MCF 10A (cell line): Measurements from ENCODE around the gene CCDC106. TPM values are rescaled to one million over a fixed set of nuclear protein-coding genes. Genes with fewer than 3 reads are reported as not detected.

Experiments
- BruUV-seq: library from RNA; stranded (reverse); fragments of 400-500 nt; replicated peaks from 2 replicates; lab custom pipeline; 2021; lab: Mats Ljungman, UMichigan
- CTCF ChIA-PET: fragments of 300-600 bp; sonication (Branson Sonifier 250); formaldehyde crosslinking; extraction: SDS; loops from one replicate; lab custom pipeline; 2021; ENCODE audit warnings: antibody characterized with exemption, inconsistent platforms; lab: Yijun Ruan, JAX
- POLR2A ChIA-PET: fragments of 300-600, 350-650 bp; sonication (Branson Sonifier 250); formaldehyde crosslinking; extraction: SDS; loops from one replicate; lab custom pipeline; 2020; ENCODE audit warnings: antibody characterized with exemption, inconsistent platforms; lab: Yijun Ruan, JAX
- DNase-seq: peaks from one replicate; pipeline ENCODE4 v3.0.0-alpha.2; 2018; ENCODE audit not compliant: unreplicated experiment
- H3K27ac Mint-ChIP-seq: one replicate; pipeline ENCODE4 v1.8.0; 2022; ENCODE audit warnings: mild to moderate bottlenecking, low read depth, mixed read lengths; ENCODE audit not compliant: unreplicated experiment
- H3K27me3 Mint-ChIP-seq: one replicate; pipeline ENCODE4 v1.8.0; 2022; ENCODE audit warnings: mixed read lengths; ENCODE audit not compliant: insufficient read depth, unreplicated experiment
- H3K36me3 Mint-ChIP-seq: one replicate; pipeline ENCODE4 v1.8.0; 2022; ENCODE audit warnings: mild to moderate bottlenecking, moderate library complexity, mixed read lengths; ENCODE audit not compliant: insufficient read depth, unreplicated experiment
- H3K4me1 Mint-ChIP-seq: one replicate; pipeline ENCODE4 v1.8.0; 2022; ENCODE audit warnings: mixed read lengths; ENCODE audit not compliant: insufficient read depth, unreplicated experiment
- H3K4me3 Mint-ChIP-seq: one replicate; pipeline ENCODE4 v1.8.0; 2022; ENCODE audit warnings: mild to moderate bottlenecking, moderate library complexity, mixed read lengths; ENCODE audit not compliant: unreplicated experiment
- H3K9me3 Mint-ChIP-seq: one replicate; pipeline ENCODE4 v1.8.0; 2022; ENCODE audit warnings: mixed read lengths; ENCODE audit not compliant: unreplicated experiment
- intact Hi-C: fragments of 100-400 bp; cut with micrococcal nuclease; formaldehyde crosslinking; loops from 2 replicates; pipeline ENCODE4 v1.14.1; 2022
- total RNA-seq: library from RNA; stranded (reverse); gene quantifications from 2 replicates; pipeline ENCODE4 v1.2.3, GENCODE V29; 2022
- TF ChIP-seq, protein P1 (sequence below): fragments of 200-600 bp; IDR thresholded peaks from one replicate; pipeline ENCODE4 v1.8.0; 2022; ENCODE audit warnings: antibody characterized with exemption, mild to moderate bottlenecking; ENCODE audit not compliant: unreplicated experiment

CCDC106 gene
- total RNA-seq, 1 experiment from 2014 or later = 2.5 TPM

DNA sequence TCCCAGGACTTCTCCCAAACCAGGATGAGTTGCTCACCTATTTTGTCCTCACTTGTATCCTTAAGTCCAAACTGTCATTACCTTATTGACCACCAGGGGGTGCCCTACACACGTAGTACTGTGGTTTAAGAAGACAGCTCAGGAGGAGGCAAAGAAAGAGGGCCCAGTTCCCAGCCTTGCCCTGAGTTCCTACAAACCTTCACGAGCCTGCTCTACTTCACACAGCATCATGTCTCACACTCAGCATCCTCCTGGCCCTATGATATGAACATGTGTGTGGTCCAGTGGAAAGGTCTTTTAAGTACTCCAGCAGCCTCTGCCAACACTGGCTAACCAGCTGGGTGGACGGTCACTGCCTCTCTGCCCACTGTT, 15.6 kb upstream of the CCDC106 start:
- DNase-seq = peak; percentile 96
- CTCF ChIA-PET = interaction anchor here (0.6 to 6.7 kb wide), 28 partner anchors 9 to 1186 kb away, joined by 3 to 122 read pairs (median 4); partner anchors contain the start of genes CCDC106, DNAAF3, U2AF2 and ZNF865
- POLR2A ChIA-PET = interaction anchor here (0.6 to 3.1 kb wide), 15 partner anchors 10 to 491 kb away, joined by 3 to 25 read pairs (median 4); partner anchors contain the start of genes CCDC106, FIZ1, TMEM238 and U2AF2
- H3K27ac Mint-ChIP-seq = no peak overlapping the region
- no peaks in the 10 kb centered on the region for H3K9me3 Mint-ChIP-seq
- BruUV-seq = no TSS peak
- H3K4me1 Mint-ChIP-seq = peaks cover 30% of the 10 kb centered on the region
- no peaks in the 10 kb centered on the region for H3K27me3 Mint-ChIP-seq
- peaks cover 7% of the 10 kb centered on the region for H3K36me3 Mint-ChIP-seq
- intact Hi-C loops = loop anchor here (10.0 kb wide), 1 partner anchor 702 kb away; no protein-coding TSS in a partner anchor
- TF ChIP-seq, protein P1, sequence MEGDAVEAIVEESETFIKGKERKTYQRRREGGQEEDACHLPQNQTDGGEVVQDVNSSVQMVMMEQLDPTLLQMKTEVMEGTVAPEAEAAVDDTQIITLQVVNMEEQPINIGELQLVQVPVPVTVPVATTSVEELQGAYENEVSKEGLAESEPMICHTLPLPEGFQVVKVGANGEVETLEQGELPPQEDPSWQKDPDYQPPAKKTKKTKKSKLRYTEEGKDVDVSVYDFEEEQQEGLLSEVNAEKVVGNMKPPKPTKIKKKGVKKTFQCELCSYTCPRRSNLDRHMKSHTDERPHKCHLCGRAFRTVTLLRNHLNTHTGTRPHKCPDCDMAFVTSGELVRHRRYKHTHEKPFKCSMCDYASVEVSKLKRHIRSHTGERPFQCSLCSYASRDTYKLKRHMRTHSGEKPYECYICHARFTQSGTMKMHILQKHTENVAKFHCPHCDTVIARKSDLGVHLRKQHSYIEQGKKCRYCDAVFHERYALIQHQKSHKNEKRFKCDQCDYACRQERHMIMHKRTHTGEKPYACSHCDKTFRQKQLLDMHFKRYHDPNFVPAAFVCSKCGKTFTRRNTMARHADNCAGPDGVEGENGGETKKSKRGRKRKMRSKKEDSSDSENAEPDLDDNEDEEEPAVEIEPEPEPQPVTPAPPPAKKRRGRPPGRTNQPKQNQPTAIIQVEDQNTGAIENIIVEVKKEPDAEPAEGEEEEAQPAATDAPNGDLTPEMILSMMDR = peak; percentile 66
- H3K4me3 Mint-ChIP-seq = no peak overlapping the region

- H3K4me3 Mint-ChIP-seq = no peak overlapping the region
- peaks cover 18% of the 10 kb centered on the region for H3K36me3 Mint-ChIP-seq
- H3K27me3 Mint-ChIP-seq = no peaks in the 10 kb centered on the region
- CTCF ChIA-PET = interaction anchor here (0.6 to 6.7 kb wide), 18 partner anchors 9 to 1526 kb away, joined by 3 to 122 read pairs (median 5); partner anchors contain the start of genes CCDC106, DNAAF3, U2AF2 and ZNF784
- peaks cover 30% of the 10 kb centered on the region for H3K4me1 Mint-ChIP-seq
- TF ChIP-seq, protein P1 = no peak
- DNase-seq = no peak
- no TSS peak for BruUV-seq
- no peak overlapping the region for H3K27ac Mint-ChIP-seq
- H3K9me3 Mint-ChIP-seq = no peaks in the 10 kb centered on the region
- POLR2A ChIA-PET = interaction anchor here (0.8 to 3.1 kb wide), 10 partner anchors 9 to 130 kb away, joined by 4 to 25 read pairs (median 6); partner anchors contain the start of genes FIZ1, U2AF2, ZNF524 and ZNF581
- intact Hi-C loops = loop anchor here (10.0 kb wide), 1 partner anchor 701 kb away; no protein-coding TSS in a partner anchor
Observed at GRCh38 chr19:55633861-55634260, 14.2 kb upstream of the CCDC106 start.

DNA sequence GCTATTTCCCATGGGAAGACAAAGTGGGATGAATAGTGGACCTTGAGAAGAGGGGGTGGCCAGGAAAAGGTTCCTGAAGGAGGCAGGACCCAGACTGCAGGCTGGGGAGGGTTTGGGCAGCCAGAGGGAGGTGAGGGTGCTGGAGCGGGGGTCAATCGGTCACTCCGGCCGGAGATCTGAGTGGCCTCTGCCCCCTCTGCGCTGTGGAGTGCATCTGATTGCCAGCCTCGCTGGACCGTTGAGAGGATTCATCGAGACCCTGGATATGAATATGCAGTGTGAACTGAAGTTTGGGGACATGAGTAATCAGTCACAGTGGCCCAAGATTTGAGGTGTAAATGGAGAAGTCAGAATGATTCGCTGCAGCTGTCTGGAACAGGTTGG, 12.7 kb upstream of the CCDC106 start:
- no TSS peak for BruUV-seq
- H3K4me1 Mint-ChIP-seq = peaks cover 30% of the 10 kb centered on the region
- H3K27me3 Mint-ChIP-seq = no peaks in the 10 kb centered on the region
- DNase-seq = no peak
- peak overlapping the region; percentile 100 for H3K27ac Mint-ChIP-seq
- TF ChIP-seq, protein P1 = no peak
- H3K36me3 Mint-ChIP-seq = peaks cover 22% of the 10 kb centered on the region
- ChIA-PET POLR2A (interaction anchor here (0.6 to 1.7 kb wide), 12 partner anchors 8 to 490 kb away, joined by 3 to 9 read pairs (median 4); partner anchors contain the start of genes CCDC106, TMEM238, U2AF2 and ZNF581), CTCF (interaction anchor here (1.1 to 6.7 kb wide), 4 partner anchors 11 to 122 kb away, joined by 3 to 122 read pairs (median 6); partner anchors contain the start of gene ZNF865)
- intact Hi-C loops = loop anchor here (10.0 kb wide), 1 partner anchor 699 kb away; no protein-coding TSS in a partner anchor
- H3K9me3 Mint-ChIP-seq = no peaks in the 10 kb centered on the region
- H3K4me3 Mint-ChIP-seq = peak overlapping the region; percentile 98

DNA sequence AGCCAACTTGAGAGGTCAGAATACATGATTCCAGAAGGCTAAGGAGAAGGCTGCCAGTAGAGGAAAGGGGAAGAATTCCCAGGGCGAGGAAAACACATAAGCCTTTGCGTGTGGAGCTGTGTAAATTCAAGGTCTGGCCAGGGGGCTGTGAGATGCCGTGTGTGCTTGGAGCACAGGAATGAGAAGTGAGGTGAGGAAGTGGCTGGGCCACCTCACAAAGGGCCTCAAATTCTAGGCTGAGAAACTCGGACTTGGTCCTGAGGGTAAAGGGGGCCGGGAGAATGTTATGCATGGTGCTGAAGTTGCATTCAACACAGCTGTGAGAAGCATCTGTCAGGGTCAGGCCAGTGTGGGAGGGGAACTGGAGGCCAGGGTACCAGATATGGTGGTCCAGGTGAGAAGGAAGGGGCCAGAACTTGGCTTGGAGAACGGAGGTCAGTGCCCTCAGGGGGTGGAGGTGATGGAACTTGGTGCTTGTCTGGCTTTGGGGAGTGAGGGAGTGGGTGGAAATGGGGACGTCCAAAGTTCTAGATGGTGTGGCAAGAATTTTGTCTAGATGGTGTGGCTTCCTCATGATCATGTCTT, 12.1 kb upstream of the CCDC106 start:
- BruUV-seq = no TSS peak
- ChIA-PET POLR2A (interaction anchor here (0.6 to 2.2 kb wide), 12 partner anchors 11 to 519 kb away, joined by 3 to 9 read pairs (median 4); partner anchors contain the start of genes CCDC106, PPP1R12C, TMEM238 and U2AF2), CTCF (interaction anchor here (0.5 to 6.7 kb wide), 11 partner anchors 11 to 344 kb away, joined by 3 to 122 read pairs (median 5); partner anchors contain the start of gene ZNF865)
- peak overlapping the region; percentile 100 for H3K27ac Mint-ChIP-seq
- TF ChIP-seq, protein P1 = no peak
- DNase-seq = no peak
- no peaks in the 10 kb centered on the region for H3K27me3 Mint-ChIP-seq
- peaks cover 30% of the 10 kb centered on the region for H3K4me1 Mint-ChIP-seq
- intact Hi-C loops = loop anchor here (10.0 kb wide), 1 partner anchor 699 kb away; no protein-coding TSS in a partner anchor
- peak overlapping the region; percentile 98 for H3K4me3 Mint-ChIP-seq
- H3K9me3 Mint-ChIP-seq = no peaks in the 10 kb centered on the region
- H3K36me3 Mint-ChIP-seq = peaks cover 22% of the 10 kb centered on the region
